ENCODE measurements around the gene FSTL5.

DNA sequence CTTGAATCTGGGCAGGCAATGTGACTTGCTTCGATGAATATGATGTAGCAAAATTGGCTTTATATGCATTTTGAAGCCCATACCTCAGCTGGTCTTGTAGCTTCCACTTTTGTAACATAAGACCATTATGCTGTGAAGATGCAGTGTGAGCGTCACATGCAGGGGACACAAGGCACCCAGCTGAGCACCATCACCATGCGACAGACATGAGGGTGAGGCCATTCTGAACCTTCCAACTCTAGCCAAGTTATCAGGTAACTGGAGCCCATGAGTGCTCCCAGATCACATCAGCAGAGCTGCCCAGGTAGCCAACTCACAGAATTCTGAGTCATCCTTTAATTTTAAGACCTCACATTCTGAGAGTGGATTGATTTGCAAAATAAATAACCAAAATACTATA lies 705.9 kb downstream of the FSTL5 start:
- TF ChIP-seq, protein P1, sequence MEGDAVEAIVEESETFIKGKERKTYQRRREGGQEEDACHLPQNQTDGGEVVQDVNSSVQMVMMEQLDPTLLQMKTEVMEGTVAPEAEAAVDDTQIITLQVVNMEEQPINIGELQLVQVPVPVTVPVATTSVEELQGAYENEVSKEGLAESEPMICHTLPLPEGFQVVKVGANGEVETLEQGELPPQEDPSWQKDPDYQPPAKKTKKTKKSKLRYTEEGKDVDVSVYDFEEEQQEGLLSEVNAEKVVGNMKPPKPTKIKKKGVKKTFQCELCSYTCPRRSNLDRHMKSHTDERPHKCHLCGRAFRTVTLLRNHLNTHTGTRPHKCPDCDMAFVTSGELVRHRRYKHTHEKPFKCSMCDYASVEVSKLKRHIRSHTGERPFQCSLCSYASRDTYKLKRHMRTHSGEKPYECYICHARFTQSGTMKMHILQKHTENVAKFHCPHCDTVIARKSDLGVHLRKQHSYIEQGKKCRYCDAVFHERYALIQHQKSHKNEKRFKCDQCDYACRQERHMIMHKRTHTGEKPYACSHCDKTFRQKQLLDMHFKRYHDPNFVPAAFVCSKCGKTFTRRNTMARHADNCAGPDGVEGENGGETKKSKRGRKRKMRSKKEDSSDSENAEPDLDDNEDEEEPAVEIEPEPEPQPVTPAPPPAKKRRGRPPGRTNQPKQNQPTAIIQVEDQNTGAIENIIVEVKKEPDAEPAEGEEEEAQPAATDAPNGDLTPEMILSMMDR (IDR thresholded peaks at IDR 0.05; ENCODE audit: low read length): no peak
- no peak for TF ChIP-seq EZH2 (optimal IDR thresholded peaks at IDR 0.05; ENCODE audit: low read depth, low read length)
